Adrenal gland (tissue), 12 donors: Measurements from ENCODE around the gene NNT. TPM values are rescaled to one million over a fixed set of nuclear protein-coding genes. Genes with fewer than 3 reads are reported as not detected.
A peak's percentile ranks its signal among the peaks of the same experiment; 100 is the strongest.

ENCODE experiments used
- DNase-seq, 7 donors: peaks; one replicate each; pipeline ENCODE4 v3.0.0-alpha.2; 2019 to 2020
- H3K27ac ChIP-seq, 5 donors: fragments of 200-600 bp; sonication (generic) in 4 of 5; 1 replicate in 3 of 5; 2 replicates in 2 of 5; pipeline versions ENCODE4 v1.5.1 to v1.8.0; 2016 to 2020; ENCODE audit warnings: mild to moderate bottlenecking in 1 of 5
- H3K27me3 ChIP-seq: fragments of 200-600 bp; 2 replicates; pipeline ENCODE4 v1.8.0; 2021
- H3K36me3 ChIP-seq, 2 donors: fragments of 200-600 bp; replicated peaks in 1 of 2; 1 replicate in 1 of 2; 2 replicates in 1 of 2; pipeline versions ENCODE4 v1.5.1 to v1.8.0; 2018 to 2022
- H3K4me1 ChIP-seq, 2 donors: fragments of 200-600 bp; replicated peaks in 1 of 2; 1 replicate in 1 of 2; 2 replicates in 1 of 2; pipeline versions ENCODE4 v1.5.1 to v1.8.0; 2018 to 2021
- H3K4me3 ChIP-seq, 4 donors: fragments of 200-600 bp; sonication (generic) in 3 of 4; one replicate each; pipeline ENCODE4 v1.5.1; 2016 to 2018
- H3K9me3 ChIP-seq, 3 donors: fragments of 200-600 bp; sonication (generic) in 1 of 3; replicated peaks in 1 of 3; 1 replicate in 2 of 3; 2 replicates in 1 of 3; pipeline versions ENCODE4 v1.5.1 to v1.8.0; 2016 to 2021
- CTCF ChIP-seq, 6 experiments: fragments of 450-650 bp in 4 of 6; fragments of 200-600 bp in 2 of 6; sonication (generic) in 1 of 6; IDR thresholded peaks; 1 replicate in 5 of 6; 2 replicates in 1 of 6; pipeline versions ENCODE4 v1.5.1 to v1.8.0; 2016 to 2021; ENCODE audit warnings: antibody characterized with exemption in 6 of 6, mild to moderate bottlenecking in 2 of 6, moderate library complexity in 1 of 6
- POLR2A ChIP-seq, 2 donors: fragments of 450-650 bp; IDR thresholded peaks; one replicate each; pipeline ENCODE4 v1.6.1; 2017; ENCODE audit warnings: antibody characterized with exemption in 2 of 2, mild to moderate bottlenecking in 2 of 2, moderate library complexity in 1 of 2
- WGBS, 4 donors: extraction: QIAGEN DNeasy Blood & Tissue Kit in 2 of 4; methylation state at CpG; one replicate each; pipeline versions ENCODE4 v1.1.5 to v1.1.7; 2013 to 2017; 5-methylcytosine and 5-hydroxymethylcytosine counted together
- intact Hi-C, 2 donors: fragments of 100-400 bp; cut with DNase I; formaldehyde crosslinking; loops; one replicate each; pipeline versions ENCODE4 v1.14.1 to v1.15.0; 2022 to 2023
- polyA plus RNA-seq, 3 donors: library from polyadenylated mRNA; stranded (reverse); fragments of 200-250 nt in 2 of 3; fragments of 350-450 nt in 1 of 3; fragmentation: Illumina TruSeq in 1 of 3; extraction: RNeasy Lipid Tissue Mini Kit (QIAGEN cat#74804) in 1 of 3; gene quantifications; one replicate each; pipeline ENCODE4 v1.2.3, GENCODE V29; 2013 to 2014
- total RNA-seq, 9 donors: library from RNA; depleted of rRNA in 4 of 9; stranded (reverse); fragments of >200 nt in 4 of 9; fragments of 120-200 nt in 1 of 9; fragmentation: NEBNext Ultra II Directional in 1 of 9; extraction: Animal tissue kit (Norgen Biotek cat#: 25700) in 1 of 9; gene quantifications; one replicate each; pipeline versions ENCODE4 v1.1.0 to v1.2.4, GENCODE V29; 2013 to 2023
- donor health status: healthy with polysubstance abuse.
- donor health status: Bipolar disorder and iron deficiency.
- donor health status: DM: yes; HTN: yes; CAD: no.
- donor health status: DM: no; HTN: no; CAD: no.
- donor health status: DM: no; HTN: no; CAD: no.
- donor health status: DM: yes; HTN: yes; CAD: no.

Gene NNT
- total and polyA plus RNA-seq, 12 donors = 6.9 to 104 (median 59.1) TPM

GRCh38 chr5:43561356-43561755 lies 41.6 kb upstream of the NNT start:
- H3K27ac ChIP-seq = no peak overlapping the region
- no peak for DNase-seq
- no peaks in the 10 kb centered on the region for H3K27me3 ChIP-seq
- H3K9me3 ChIP-seq = no peaks in the 10 kb centered on the region
- intact Hi-C loops = no loop called here
- no peak overlapping the region for H3K4me3 ChIP-seq
- no peaks in the 10 kb centered on the region for H3K4me1 ChIP-seq
- no peak for TF ChIP-seq CTCF (IDR thresholded peaks at IDR 0.05)
- no peak for TF ChIP-seq POLR2A (IDR thresholded peaks at IDR 0.05)
- no peaks in the 10 kb centered on the region for H3K36me3 ChIP-seq

GRCh38 chr5:43563321-43563720 lies 39.7 kb upstream of the NNT start:
- no peaks in the 10 kb centered on the region for H3K36me3 ChIP-seq
- no peak overlapping the region for H3K4me3 ChIP-seq
- DNase-seq = peak in 2 of 7 donors; percentile 10 to 17
- no peaks in the 10 kb centered on the region for H3K4me1 ChIP-seq
- no peaks in the 10 kb centered on the region for H3K9me3 ChIP-seq
- intact Hi-C loops = no loop called here
- no peak overlapping the region for H3K27ac ChIP-seq
- no peaks in the 10 kb centered on the region for H3K27me3 ChIP-seq
- TF ChIP-seq POLR2A (IDR thresholded peaks at IDR 0.05) (no peak), CTCF (IDR thresholded peaks at IDR 0.05) (no peak)
- WGBS, 4 donors = 55 to 69% (median 59%) methylated on average over 3 of the region's 3 CpGs

GRCh38 chr5:43564289-43564850 lies 38.6 kb upstream of the NNT start:
- no peak overlapping the region for H3K27ac ChIP-seq
- no peak for DNase-seq
- TF ChIP-seq POLR2A (IDR thresholded peaks at IDR 0.05) (no peak), CTCF (IDR thresholded peaks at IDR 0.05) (no peak)
- 62 to 71% (median 67%) methylated on average over 5 of the region's 5 CpGs for WGBS, 4 donors
- no peaks in the 10 kb centered on the region for H3K27me3 ChIP-seq
- H3K9me3 ChIP-seq = no peaks in the 10 kb centered on the region
- intact Hi-C loops = no loop called here
- H3K4me1 ChIP-seq = no peaks in the 10 kb centered on the region
- no peak overlapping the region for H3K4me3 ChIP-seq
- H3K36me3 ChIP-seq = no peaks in the 10 kb centered on the region

GRCh38 chr5:43565043-43565442 lies 37.9 kb upstream of the NNT start:
- 83 to 91% (median 87%) methylated on average over 5 of the region's 5 CpGs for WGBS, 4 donors
- intact Hi-C loops = no loop called here
- TF ChIP-seq POLR2A (IDR thresholded peaks at IDR 0.05) (no peak), CTCF (IDR thresholded peaks at IDR 0.05) (no peak)
- H3K27ac ChIP-seq = no peak overlapping the region
- no peaks in the 10 kb centered on the region for H3K36me3 ChIP-seq
- no peak for DNase-seq
- H3K4me1 ChIP-seq = no peaks in the 10 kb centered on the region
- H3K4me3 ChIP-seq = no peak overlapping the region
- H3K27me3 ChIP-seq = no peaks in the 10 kb centered on the region
- no peaks in the 10 kb centered on the region for H3K9me3 ChIP-seq
